H1 (cell line): ENCODE measurements around the gene TAF10. TPM values are rescaled to one million over a fixed set of nuclear protein-coding genes. Genes with fewer than 3 reads are reported as not detected.

Experiments used
- CBX5 ChIP-seq: fragments of 300-800, 300-1000 bp; sonication (generic); IDR thresholded peaks from 2 replicates; pipeline ENCODE4 v1.7.1; 2016; ENCODE audit warnings: antibody characterized with exemption, low read length, low read depth
- EGR1 ChIP-seq: IDR thresholded peaks from 2 replicates; pipeline ENCODE4 v1.6.1; 2011; ENCODE audit warnings: low read depth, low read length, borderline replicate concordance
- HDAC2 ChIP-seq, 2 experiments: fragments of 300-600 bp in 1 of 2; sonication (generic) in 1 of 2; IDR thresholded peaks; 2 replicates each; pipeline ENCODE4 v1.6.1; 2011 to 2012; ENCODE audit warnings: low read depth in 2 of 2, low read length in 2 of 2, mild to moderate bottlenecking in 2 of 2, moderate library complexity in 2 of 2, borderline replicate concordance in 1 of 2, inconsistent platforms in 1 of 2
- POLR2A ChIP-seq, 2 experiments: IDR thresholded peaks; 1 replicate in 1 of 2; 2 replicates in 1 of 2; pipeline ENCODE4 v1.6.1; 2011; ENCODE audit warnings: low read depth in 2 of 2, low read length in 2 of 2, mild to moderate bottlenecking in 2 of 2; ENCODE audit errors: control extremely low read depth in 1 of 2
- RBBP5 ChIP-seq: IDR thresholded peaks from 2 replicates; pipeline ENCODE4 v1.7.1; 2012; ENCODE audit warnings: low read depth, mild to moderate bottlenecking, inconsistent platforms, low read length, moderate library complexity, borderline replicate concordance
- RXRA ChIP-seq: IDR thresholded peaks from 2 replicates; pipeline ENCODE4 v1.6.1; 2011; ENCODE audit warnings: low read depth, mild to moderate bottlenecking, low read length, moderate library complexity; ENCODE audit not compliant: insufficient read depth
- SP1 ChIP-seq: IDR thresholded peaks from 2 replicates; pipeline ENCODE4 v1.6.1; 2011; ENCODE audit warnings: low read depth, low read length
- TAF7 ChIP-seq: optimal IDR thresholded peaks from 2 replicates; pipeline ENCODE3; 2011; ENCODE audit warnings: low read depth, mild to moderate bottlenecking, inconsistent platforms, low read length, moderate library complexity, borderline replicate concordance
- TBP ChIP-seq: IDR thresholded peaks from 2 replicates; pipeline ENCODE4 v1.6.1; 2011; ENCODE audit warnings: low read depth, low read length, improper control_type of control experiment
- polyA plus RNA-seq, 7 experiments: library from polyadenylated mRNA; depleted of rRNA in 3 of 7; stranded (reverse) in 5 of 7; unstranded in 2 of 7; fragments of >200 nt in 5 of 7; fragments of 200-250 nt in 2 of 7; gene quantifications; 1 replicate in 5 of 7; 2 replicates in 1 of 7; 4 replicates in 1 of 7; pipeline versions ENCODE4 v1.2.1 to v1.2.3, GENCODE V29; 2011 to 2013; ENCODE audit warnings: missing spikeins in 2 of 7, mixed read lengths in 2 of 7
- total RNA-seq: library from RNA; stranded (reverse); fragmentation: NEBNext Ultra II Directional; extraction: Animal tissue kit (Norgen Biotek cat#: 25700); gene quantifications from 2 replicates; pipeline ENCODE4 v1.2.1, GENCODE V29; 2021
- TF ChIP-seq, protein P1 (sequence below): IDR thresholded peaks from 2 replicates; pipeline ENCODE4 v1.6.1; 2012; ENCODE audit warnings: inconsistent platforms
- TF ChIP-seq, protein P2 (sequence below): IDR thresholded peaks from 2 replicates; pipeline ENCODE4 v1.6.1; 2012; ENCODE audit warnings: inconsistent platforms

TAF10 gene
- total and polyA plus RNA-seq, 2 of the 8 experiments (the other 6 are each of a cell fraction or from before 2014, with no cell fraction given): 128 to 213 TPM

DNA sequence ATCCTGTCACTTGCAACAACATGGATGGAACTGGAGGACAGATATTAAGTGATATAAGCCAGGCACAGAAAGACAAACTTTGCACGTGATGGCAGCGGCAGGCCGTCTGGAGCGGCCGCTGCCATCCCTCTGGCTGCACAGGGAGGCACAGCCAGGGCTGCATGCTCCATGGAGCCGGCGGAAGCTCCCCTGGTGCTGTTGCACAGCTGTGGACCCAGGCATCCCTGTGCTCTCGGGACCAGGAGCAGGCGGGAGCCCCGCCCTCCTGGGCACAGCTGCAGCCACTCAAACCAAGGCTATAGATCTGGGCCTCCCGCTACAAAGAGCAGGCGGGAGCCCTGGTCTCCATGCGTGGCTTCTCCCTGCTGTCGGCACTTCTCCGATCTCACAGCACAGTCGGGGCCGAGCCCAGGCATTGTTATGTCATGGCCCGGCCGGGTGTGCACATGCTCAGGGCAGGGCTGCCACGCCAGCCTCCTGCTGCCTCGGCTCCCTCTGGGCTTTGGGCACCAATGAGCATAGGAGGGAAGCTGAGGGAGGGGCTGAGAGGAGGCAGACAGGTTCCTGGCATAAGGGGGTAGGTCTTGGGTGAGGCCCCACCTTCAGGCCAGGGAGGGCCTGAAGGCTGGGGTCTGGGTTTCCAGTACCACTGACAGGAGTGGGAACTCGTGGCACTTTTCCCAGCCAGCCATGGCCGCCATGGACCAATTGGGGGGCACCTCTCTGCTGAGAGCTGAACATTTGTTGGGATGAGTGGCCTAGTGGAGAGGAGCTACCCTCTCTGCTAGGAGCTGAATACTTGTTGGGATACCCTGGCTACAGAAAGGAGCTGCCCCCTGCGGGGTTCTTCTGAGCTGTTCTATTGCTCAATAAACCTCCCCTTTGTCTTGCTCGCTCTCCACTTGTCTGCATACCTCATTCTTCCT is 25.3 kb downstream of the TAF10 start (continued):
- TF ChIP-seq EGR1 (no peak), TAF7 (no peak), POLR2A (IDR thresholded peaks at IDR 0.05; ENCODE audit: control extremely low read depth in 1 of 2, low read depth in 2 of 2, low read length in 2 of 2) (no peak; a peak in 1 of 3 replicates), SP1 (0 out of 2 replicates have a peak, but pooled peaks have one; percentile 30), RXRA (no peak), RBBP5 (peak; percentile 58; the same call in 1 of the 2 replicates), CBX5 (no peak), HDAC2 (IDR thresholded peaks at IDR 0.05; ENCODE audit: borderline replicate concordance in 1 of 2, low read depth in 2 of 2, low read length in 2 of 2) (0 out of 4 replicates have a peak, but pooled peaks of 1 of the 2 experiments have one; percentile 58), TBP (peak; percentile 24; the same call in 1 of the 2 replicates)
- TF ChIP-seq, protein P1, sequence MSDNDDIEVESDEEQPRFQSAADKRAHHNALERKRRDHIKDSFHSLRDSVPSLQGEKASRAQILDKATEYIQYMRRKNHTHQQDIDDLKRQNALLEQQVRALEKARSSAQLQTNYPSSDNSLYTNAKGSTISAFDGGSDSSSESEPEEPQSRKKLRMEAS: peak; percentile 91
- TF ChIP-seq, protein P2, sequence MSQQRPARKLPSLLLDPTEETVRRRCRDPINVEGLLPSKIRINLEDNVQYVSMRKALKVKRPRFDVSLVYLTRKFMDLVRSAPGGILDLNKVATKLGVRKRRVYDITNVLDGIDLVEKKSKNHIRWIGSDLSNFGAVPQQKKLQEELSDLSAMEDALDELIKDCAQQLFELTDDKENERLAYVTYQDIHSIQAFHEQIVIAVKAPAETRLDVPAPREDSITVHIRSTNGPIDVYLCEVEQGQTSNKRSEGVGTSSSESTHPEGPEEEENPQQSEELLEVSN: peak; percentile 70
